SH-SY5Y (cell line): ENCODE data around the gene SDK1.

Source experiments
- GATA2 ChIP-seq: IDR thresholded peaks from 2 replicates; pipeline ENCODE4 v1.6.1; 2011; ENCODE audit warnings: mild to moderate bottlenecking, low read depth, low read length
- GATA3 ChIP-seq: IDR thresholded peaks from 2 replicates; pipeline ENCODE4 v1.6.1; 2011; ENCODE audit warnings: low read depth, mild to moderate bottlenecking, low read length, moderate library complexity

Gene SDK1

DNA sequence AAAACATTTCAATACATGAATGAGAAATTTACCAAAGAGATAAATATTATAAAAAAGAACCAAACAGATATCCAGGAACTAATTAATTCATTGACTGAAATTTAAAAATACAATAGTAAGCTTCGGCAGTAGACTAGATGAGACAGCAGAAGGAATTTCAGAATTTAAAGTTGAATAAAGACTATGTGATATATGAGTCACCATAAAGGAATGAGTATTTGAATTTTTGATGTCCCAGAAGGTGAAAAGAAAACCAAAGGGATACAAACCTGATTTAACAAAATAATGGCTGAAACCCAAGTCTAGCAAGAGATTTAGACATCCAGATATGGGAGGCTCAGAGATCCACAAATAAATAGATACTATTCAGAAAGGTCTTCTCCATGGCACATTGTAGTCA, 757.1 kb downstream of the SDK1 start:
- no peak for TF ChIP-seq GATA2
- no peak for TF ChIP-seq GATA3

DNA sequence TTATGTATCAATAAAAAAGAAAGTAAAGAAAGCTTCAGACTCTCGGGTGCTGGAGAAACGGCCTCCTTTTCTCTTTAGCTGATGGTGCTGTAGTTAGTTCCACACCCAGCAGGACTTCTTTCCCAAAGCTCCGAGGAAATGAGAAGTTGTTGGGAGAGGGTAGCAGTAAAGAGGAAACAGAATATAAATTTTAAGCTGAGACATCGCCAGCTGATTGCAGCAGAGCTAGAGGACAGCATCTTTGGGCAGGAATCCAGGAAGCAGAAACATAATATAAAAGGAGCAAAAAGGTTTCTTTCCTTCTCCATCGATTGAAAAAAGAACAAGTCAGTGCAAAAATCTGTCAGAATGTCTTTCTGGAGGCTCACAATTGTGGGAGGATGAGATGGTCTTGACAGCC, 764.1 kb downstream of the SDK1 start:
- TF ChIP-seq GATA3: no peak
- TF ChIP-seq GATA2: no peak

DNA sequence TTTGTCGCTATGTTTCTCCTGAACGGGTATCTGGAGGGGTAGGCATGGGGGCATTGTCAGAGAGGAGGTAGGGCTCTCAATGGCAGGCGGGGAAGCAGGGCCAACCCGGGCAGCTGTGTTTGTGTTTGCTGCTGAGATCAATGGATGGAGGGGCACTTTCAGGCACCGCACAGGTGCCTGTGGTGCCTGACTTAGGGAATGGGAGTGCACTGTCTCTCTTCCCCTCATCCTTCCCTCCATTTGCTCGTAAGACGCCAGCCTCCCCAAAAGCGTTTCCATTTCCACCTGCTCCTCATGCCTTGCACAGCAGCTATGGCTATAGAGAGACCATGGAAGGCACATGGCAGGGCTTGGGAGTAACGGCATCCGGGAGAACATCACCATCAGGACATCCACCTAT, 765.2 kb downstream of the SDK1 start:
- TF ChIP-seq GATA2 (no peak), GATA3 (no peak)

DNA sequence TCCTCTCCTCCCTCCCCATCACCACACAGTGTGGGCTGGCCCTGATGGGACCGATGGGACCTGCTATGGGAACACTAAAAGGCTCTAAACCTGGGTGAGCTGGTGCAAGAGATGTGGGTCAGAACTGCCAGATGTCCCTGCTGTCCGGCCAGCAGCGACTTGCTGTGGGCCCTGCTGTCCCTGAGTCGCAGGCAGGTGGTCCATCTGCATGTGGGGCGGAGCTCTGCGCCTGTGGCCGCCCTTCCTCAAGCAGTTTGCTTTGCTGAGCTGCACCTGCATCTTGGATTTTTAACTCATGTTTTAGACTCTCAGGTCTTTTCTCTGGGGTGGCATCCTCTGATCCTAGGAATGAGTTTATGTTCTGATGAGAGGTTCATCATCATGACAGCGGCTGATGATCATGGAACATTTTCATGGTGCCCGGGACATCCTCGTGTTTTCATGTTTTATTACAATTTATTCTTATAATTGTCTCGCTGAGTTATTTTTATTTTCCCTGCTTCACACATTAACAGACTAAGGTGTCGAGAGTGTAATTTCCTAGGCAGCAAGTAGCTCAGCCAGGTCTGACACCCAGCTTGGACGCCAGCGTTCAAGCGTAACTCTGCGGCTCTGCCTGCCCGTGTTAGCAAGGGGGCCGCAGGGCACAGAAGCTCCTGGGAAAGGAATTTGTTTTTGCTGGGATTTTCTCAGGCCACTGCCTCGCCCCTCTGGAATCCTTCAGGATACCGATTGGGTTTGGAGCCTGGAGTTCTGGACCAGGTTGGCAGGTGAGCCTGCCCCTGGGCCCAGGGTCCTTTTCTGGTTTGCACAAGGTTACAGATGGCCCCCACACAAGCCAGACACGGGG, 765.8 kb downstream of the SDK1 start:
- TF ChIP-seq GATA3 (no peak), GATA2 (no peak)

DNA sequence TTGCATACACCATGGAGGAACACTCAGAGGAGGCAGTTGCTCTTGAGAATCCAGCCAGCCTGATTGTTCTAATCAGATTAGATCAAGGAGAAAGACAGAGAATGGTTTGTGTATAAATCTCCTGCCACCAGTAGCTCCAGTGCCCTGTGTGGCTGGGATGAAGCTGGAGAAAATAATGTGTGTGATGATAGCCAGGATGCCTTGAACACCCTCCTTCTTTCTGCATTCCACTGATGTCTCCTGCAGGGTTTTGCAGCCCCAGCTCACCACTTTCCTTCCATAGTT, 766.4 kb downstream of the SDK1 start:
- no peak for TF ChIP-seq GATA2
- TF ChIP-seq GATA3: no peak

DNA sequence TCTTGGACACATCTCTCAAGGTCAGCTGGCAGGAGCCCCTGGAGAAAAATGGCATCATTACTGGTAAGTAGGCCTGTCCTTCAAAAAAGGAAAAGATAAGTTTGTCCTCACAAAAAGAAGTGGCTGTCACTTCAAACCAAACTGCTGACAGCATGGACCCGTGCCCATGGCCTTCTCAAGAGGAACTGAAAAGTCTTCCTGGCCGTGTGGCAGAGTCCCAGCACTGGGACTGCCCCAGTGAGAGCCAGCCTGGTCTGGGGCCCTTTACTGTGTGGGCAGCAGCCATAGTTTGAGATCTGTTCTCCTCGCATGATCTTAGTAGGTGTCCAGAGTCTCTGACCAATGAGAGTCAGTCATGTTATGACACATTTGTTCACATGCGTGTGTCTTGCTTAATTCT, 766.8 kb downstream of the SDK1 start:
- TF ChIP-seq GATA2 (no peak), GATA3 (no peak)

DNA sequence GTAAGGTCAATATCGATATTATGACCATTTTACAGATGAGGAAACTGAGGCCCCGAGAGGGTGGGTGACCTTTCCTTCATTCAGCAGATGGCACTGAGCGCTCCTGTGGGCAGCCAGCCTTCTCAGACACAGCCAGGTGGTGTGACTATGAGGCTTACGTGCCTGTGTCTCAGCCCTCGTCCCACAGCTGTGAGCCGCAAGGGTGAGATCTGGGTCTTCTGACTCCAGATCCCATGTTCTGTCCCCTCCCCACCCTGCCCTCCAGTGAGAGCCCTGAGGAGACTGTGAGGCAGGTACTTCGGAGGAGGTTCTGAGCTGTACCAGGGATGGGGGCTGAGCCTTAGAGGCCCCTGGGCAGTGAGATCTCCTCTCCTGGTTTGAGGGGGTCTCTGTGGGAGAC, 767.2 kb downstream of the SDK1 start:
- TF ChIP-seq GATA2 (no peak), GATA3 (no peak)

DNA sequence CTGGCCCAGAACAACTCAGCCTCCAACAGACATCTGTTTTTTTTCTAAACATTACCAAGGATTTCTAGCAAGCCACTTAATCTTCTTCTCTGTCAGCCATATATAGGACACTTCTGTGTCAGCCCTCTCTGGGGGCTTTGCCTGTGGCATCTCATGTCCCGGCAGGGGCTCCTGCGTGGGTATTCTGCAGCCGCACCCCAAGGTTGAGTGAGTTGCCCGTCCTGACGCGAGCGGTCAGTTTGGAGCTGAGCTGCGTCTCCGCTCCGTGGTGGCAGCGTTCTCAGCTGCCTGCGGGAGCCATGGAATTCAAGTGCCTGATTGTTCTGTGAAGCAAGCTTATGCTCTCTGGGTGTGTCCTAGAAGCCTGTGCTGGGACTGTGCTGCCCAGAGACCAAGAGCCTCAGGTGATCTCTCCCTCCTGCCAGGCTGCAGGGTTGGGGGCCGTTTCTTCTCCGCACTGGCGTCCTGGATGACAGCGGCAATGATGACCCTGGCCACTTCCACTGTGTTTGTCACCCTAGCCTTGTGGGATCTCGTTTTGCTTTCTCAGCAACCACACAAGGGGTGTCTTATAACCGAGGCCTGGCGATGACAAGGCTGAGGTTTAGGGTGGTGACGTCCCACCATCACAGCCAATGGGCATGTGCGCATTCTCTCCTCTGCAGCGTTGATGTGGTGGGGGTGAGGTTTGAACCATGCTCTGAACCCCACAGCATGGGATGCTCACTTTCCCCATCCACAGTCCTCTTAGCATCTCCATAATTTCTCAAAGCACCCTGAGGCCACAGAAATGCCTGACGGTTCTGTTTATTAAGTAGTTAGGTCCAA, 768.4 kb downstream of the SDK1 start:
- TF ChIP-seq GATA2: no peak
- no peak for TF ChIP-seq GATA3

DNA sequence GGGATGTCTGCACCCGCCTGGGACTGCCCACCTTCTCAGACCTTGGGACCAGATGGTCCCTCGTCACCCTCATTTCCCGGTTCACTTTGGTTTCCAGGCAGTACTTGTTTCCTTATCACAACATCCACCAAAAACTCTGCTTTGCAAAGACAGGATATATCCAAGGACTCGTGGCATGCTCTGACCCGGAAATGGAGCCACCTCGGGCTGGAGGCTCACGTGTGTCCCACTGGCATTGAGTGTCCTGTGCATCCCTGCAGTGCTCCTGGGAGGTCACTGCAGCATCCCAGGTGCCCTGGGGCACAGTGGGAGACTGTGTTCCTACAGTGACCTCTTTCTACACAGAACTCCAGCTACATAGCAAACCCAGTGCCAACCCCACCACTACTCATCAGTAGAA, 769.2 kb downstream of the SDK1 start:
- no peak for TF ChIP-seq GATA3
- no peak for TF ChIP-seq GATA2

DNA sequence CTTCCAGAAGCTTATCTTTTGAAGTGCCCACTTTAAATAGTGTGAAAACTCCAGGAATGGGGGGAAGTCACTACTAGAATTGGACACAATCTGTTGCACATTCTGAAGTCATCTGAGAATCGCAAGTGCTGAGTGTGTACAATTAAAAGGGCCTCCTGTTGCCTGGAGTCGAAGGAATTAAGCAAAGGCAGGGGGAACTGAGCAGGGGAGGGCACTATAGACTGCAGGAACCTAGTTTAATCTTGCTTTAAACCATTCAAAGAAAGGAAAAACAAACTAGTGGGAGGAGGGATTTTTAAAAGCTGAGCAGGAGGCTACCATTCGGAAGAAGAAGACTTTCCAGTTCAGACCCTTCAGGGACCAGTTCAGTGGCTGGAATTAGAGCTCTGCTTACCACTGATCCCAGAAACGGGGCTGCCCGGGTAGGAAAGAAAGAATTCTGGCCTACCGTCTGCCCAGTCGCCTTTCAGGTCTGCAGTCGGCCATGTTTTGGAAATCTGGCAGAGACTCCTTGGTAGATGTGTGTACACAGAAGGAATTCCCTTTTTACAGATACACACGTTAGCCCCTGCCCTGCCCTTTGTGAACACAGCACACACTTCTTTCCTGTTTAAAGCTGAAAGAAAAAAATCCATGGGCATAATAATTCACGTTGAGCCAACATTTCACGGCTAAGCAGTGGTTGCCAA, 770.5 kb downstream of the SDK1 start:
- TF ChIP-seq GATA3 (no peak), GATA2 (no peak)

DNA sequence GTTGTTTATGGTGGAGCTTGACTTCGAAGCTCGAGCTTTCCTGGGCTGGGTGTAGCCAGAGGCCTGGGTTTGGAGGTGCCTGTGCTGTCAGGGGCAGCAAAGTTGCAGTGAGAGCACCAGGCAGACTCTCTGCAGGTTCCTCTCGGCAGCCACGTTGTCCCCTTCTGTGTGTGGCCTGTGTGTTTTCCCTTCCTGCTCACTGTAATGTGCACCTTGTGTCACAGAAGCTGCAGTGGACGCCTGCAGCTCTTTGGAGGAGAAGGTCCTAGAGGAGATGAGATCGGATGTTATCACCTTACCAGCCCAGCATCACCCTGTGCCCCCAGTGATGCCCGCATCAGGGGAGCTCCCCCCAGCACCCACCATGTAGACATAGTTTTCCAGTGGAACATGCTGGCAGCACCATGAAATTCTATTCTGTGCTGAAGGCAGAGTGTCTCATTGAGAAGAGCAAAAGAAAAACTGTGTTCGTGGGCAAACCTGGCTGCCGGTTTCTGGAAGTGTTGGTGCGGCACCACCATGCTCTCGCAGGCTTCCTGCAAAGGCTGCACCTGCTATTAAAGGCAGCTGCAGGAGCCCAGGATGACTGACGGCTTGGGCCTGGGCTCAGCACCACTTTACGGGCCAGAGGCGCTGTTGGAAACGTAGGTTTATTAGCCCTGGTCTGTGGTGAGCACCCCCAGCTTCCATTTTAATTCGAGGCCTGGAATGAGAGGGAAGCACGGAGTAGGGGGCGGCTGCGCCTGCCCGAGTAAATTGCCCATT, 771.3 kb downstream of the SDK1 start:
- TF ChIP-seq GATA2 (no peak), GATA3 (no peak)

DNA sequence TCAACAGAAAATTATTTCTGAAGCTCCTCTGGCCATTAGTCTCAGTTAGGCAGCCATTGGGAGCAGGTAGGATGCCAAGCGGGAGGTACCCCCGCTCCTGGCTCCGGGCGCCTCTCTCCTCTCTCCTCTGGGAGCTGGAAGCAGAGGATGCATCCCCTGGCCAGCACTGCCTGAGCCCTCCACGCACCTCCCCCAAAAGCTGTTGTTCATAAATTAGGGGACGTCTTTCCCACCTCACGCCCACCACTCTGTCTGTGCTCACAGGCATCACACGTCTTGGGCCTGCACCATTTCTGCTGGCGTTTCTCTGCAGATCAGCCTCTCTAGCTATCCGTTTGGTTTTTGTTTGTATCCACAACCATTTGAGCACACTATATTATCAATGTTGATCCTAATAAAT, 772.0 kb downstream of the SDK1 start:
- no peak for TF ChIP-seq GATA3
- TF ChIP-seq GATA2: no peak

DNA sequence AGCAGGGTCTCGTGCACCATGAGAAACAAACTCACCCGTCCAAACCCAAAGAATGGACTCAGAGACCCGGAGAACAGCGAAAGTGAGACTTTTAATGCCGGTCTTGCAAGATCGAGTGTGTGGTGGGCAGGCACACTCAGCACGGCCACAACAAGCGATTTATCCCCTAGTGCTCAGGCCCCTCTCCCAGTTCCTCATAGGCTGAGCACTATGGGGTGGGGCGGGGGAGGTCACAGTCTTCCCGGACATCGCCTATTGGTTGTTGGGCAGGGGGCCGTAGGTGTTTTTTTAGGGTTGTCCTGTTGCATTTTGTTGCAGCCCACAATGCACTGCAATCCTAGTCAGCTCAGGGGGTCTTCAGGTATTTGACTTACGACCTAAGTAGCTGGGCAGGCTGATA, 772.7 kb downstream of the SDK1 start:
- TF ChIP-seq GATA2 (no peak), GATA3 (no peak)

DNA sequence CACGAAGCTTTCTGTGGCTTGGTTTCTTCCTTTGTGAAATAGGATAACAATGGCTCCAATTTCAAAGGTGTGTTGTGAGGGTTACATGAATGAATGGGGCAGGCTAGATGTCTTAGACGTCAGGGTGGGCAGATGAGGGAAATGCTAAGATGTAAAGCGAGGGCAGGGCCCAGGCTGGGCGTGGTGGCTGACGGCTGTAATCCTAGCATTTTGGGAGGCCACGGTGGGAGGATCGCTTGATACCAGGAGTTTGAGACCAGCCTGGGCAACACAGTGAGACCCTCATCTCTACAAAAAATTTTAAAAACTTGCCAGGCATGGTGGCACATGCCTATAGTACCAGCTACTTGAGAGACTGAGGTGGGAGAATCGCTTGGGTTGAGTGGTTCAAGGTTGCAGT, 773.4 kb downstream of the SDK1 start:
- TF ChIP-seq GATA3: no peak
- no peak for TF ChIP-seq GATA2

DNA sequence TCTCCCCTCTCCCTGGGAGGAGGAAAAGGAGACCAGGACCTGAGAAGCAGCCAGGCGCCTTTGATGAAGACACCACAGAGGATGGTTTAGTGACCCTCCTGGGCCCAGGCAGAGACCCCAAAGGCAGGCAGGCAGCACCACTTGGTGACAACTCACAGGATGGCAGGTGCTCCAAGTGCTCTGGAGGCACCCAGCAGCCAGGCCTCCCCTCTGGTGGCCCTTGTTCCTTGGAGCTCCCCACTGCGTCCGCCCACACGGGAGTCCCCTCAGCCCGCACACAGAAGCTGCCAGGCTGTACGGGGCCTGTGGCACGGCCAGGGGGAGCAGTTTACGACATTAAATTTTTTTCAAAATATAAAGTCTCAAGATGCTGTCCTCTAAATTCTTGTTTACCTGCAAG, 773.9 kb downstream of the SDK1 start:
- no peak for TF ChIP-seq GATA3
- no peak for TF ChIP-seq GATA2

DNA sequence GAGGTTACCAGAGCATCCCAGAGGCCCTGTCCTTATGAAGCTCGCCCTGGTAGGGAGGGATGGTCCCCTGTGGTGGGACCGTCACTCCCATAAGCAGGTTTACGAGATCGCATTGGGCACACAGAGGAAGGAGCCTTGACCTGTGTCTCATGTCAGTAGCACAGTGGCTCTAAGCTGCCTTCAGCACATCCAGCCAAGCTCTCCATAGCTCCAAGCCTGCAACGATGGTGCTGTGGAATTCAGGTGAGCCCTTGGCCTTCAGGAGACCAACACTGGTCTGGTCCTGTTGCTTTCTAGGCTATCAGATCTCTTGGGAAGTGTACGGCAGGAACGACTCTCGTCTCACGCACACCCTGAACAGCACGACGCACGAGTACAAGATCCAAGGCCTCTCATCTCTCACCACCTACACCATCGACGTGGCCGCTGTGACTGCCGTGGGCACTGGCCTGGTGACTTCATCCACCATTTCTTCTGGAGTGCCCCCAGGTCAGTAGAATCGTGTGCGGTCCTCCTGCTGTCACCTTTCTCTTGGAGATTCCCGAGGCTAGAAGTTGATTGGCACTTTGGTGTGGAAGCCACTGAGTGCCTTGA, 775.7 kb downstream of the SDK1 start:
- TF ChIP-seq GATA2 (no peak), GATA3 (no peak)
